NCI-H1105 (cell line): Measurements from ENCODE around the gene FCMR.
"Not testable (repeated sequence)": the region's sequence is repeated elsewhere in the genome, so short reads cannot be mapped to it uniquely, and the experiment has no call there.

Experiments
- DNase-seq: peaks from one replicate; lab custom pipeline; 2025; lab: John Stamatoyannopoulos, UW

The FCMR gene

GRCh38 chr1:206949641-206950040 lies 27.9 kb upstream of the FCMR start:
- no peak for DNase-seq

DNA sequence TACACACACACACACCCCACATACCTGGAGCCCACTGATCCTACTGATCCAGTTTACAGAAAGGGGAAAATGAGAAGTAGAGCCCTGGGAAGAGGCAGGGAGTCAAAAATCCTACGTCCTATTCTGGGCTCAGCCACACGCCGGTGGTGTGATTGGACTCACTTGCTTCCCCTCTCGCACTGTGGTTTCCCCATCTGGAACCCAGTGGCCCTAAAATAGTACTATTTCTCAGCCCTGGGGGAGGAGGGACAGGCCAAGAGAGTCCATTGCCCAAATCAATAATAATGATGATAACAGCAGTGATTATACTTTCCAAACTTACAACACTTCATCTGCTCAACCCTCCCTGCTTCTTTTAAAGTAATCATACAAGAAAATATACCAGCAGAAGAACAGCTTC lies 27.5 kb upstream of the FCMR start:
- no peak for DNase-seq

DNA sequence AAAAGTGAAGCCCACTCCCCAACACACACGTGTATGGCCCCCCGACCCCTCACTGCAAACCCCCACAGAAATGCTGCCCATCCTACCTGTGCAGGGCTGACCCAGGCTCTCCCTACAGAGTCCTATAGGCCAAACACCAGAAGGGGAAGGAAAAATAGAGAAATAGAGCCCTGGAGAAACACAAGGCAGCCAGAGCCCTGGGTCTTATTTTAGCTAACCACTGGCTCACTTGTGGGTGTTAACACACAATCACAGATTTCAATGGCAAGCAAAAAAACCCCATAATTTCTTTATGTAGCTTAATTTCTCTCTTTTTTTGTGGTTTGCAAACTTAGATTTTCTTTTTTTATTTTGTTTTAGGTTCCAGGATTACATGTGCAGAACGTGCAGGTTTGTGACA lies 25.5 kb upstream of the FCMR start:
- DNase-seq: no peak

- DNase-seq: no peak
These were observed 24.5 kb upstream of the FCMR start, which contains the start of gene PIGR for GRCh38 chr1:206946261-206946660. Gene PIGR, minus strand, starts transcription at chr1:206946466. Its CDS starts 5,935 bp downstream, at chr1:206940531.

DNA sequence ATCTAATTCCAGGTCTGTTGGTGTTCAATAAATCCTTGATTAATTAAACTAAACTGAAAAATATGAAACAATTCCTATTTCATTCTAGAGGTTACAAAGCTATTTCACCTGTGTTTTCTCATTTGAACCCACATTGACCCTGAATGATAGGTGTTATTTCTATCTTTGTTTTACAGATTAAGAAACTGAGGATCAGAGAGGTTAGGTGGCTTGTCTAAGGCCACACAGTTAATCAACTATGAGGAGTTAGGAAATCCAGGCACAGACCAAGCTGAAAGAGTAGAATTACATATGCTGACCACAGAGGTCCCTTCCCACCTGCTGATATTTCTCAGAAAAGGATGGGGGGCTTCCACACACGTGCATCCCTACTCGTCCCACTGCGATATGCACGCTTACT lies 24.0 kb upstream of the FCMR start:
- no peak for DNase-seq

DNA sequence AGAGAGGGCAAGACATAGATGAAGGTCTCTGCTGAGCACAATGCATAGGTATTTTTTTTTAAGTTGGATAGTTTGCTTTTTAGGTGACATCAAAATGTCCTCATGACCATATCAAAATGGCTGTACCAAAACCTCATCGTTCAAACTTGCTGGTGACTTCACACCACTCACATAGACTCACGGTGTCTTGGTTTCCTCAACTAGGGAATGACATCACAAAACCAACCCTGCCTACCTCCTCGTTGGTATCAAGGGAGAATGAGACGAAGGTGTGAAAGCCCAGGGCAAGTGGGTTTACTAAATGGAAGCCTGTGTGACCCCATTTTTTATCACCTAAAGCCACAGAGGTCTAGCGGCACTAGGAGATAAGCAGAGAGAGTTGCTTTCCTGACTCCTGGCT lies 23.0 kb upstream of the FCMR start:
- DNase-seq: no peak

DNA sequence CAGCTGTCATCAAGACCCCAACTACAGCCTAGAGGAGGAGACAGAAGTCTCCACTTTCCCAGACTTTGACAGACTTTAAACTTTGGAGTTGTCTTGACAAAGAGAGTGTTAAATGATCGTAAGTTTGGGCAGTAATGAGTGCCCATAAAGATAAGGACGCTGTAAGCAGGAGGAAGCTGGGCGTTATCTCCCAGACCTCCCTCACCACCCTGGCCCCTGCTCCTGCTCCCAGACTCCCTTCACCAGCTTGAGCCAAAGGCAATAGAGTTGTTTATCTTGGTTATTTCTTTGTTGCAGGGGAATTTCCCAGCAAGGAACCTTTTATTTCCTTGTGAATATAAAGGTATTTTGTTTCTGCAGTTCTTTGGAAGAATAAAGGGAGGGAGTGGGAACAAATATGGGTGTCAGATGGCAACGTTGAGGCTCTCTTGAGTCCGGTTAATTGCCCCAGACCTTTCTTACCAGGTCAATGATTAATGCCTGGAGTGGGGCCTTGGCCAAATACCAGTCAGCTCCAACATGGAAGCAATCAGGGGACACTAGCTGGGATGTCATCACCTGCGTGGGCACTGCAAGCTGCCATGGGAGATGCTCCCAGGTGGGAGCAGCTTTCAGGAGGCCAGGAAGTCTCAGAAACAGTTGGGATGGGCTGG lies 20.2 kb upstream of the FCMR start:
- no peak for DNase-seq

DNA sequence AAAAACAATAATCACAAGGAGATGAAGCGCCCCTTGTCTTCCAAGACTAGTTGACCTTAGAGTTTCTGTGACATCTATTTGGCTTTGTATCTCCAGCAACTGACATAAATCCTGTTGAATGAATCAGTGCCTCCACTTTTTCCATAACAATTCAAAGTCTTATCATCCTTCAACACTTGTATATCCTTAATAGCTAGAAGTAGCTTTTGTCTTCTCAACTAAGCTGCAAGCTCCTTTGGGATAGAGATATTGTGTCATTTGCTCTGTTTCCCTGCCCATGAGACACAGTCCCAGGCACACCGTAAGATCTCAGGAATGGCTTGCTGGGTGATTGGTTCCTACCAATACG lies 18.8 kb upstream of the FCMR start:
- DNase-seq: no peak

DNA sequence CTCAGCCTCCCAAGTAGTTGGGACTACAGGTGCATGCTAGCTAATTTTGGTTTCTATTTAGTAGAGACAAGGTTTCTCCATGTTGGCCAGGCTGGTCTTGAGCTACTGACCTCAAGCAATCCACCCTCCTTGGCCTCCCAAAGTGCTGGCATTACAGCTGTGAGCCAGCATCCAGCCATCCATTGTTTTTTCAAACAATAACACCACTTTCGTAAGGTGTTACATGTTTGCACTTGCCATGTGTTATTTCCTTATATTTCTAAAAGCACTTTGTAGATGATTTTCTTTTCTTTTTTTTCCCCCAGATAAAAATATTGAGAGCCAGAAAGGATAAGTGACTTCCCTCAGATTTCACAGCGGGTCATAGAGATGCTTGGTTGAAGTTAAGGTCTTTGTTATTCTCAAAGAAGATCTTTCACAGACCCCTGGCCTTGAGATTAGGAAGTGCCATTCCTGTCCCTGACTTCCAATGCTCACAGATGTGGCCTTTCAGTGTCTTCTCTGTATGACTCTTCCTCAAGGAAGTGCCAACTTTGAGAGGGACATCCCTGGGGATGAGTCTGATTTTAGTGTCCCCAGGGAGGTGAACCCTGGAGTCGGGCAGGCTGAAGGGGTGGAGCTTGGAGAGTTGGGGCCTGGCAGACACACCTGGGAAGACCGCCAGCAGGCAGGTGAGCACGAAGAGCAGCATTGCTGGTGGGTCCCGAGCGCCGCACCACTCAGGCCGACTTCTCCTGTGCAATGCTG lies 18.3 kb upstream of the FCMR start:
- DNase-seq: no peak

GRCh38 chr1:206939131-206939530 lies 17.4 kb upstream of the FCMR start:
- DNase-seq: no peak

DNA sequence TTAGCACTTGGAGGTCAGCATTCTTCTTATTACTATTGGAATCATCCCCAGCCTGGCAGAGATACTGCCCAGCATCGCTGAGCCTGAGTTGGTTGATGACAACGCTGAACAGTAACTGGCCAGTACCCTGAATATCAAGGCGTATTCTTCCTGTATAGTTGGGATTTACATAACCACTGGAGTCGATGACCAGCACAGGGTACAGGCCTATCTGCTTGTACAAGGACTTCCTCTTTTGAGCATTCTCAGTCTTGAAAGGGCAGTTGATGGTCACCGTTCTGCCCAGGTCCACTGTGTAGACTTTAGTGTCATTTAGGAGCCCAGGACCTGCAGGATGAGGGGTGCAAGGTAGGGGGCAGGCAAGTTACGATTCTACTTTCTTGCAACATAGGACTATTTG lies 15.7 kb upstream of the FCMR start:
- no peak for DNase-seq

DNA sequence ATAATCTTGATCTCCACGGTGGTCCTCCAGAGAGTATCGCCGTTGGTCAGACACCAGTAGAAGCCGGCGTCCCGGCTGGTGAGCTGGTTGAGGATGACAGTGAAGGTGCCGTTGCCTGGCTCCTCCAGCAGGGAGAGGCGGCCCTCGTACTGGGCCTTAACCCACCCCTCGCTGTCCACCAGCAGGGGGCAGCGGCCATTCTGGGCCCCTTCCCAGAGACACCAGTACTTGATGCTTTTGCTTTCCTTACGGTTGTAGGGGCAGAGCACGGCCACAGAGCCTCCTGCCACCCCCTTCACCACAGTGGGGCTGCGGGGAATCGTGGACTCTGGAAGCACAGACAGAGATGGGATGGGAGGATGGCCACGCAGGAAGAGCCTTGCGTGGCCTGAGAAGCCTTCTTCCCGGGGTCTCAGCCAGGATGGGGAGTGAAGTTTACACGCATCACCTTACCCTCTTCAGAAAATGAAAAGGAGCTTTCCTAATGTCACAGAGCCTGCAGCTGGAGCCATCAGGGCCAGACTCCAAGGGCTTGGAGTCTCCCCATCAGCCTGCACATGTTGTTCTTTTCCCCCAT lies 13.8 kb upstream of the FCMR start:
- no peak for DNase-seq

GRCh38 chr1:206933333-206933945 lies 11.7 kb upstream of the FCMR start:
- no peak for DNase-seq

GRCh38 chr1:206932177-206932576 lies 10.4 kb upstream of the FCMR start:
- no peak for DNase-seq

GRCh38 chr1:206931709-206932108 lies 10.0 kb upstream of the FCMR start:
- no peak for DNase-seq

- no peak for DNase-seq
These were observed 8.6 kb upstream of the FCMR start for GRCh38 chr1:206930210-206930798.

DNA sequence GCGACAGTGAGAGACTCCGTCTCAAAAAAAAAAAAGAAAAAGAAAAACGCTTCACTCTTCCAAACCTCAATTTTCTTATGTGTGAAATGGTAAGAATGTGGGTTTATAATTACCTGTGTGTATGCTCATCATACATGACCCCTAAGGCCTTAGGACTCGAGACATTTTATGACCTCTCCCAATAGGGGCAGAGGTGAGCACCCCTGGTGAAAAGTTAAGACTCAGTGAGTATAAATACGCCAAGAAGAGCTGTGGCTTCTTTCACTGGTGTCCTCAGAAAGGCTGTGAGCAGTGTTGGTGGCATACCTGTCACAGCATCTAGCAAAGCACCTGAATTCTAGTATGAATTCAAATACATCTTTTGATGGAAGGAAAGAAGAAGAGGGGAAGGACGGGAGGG lies 7.8 kb upstream of the FCMR start:
- DNase-seq: no peak

GRCh38 chr1:206926286-206926685 lies 4.5 kb upstream of the FCMR start:
- no peak for DNase-seq

DNA sequence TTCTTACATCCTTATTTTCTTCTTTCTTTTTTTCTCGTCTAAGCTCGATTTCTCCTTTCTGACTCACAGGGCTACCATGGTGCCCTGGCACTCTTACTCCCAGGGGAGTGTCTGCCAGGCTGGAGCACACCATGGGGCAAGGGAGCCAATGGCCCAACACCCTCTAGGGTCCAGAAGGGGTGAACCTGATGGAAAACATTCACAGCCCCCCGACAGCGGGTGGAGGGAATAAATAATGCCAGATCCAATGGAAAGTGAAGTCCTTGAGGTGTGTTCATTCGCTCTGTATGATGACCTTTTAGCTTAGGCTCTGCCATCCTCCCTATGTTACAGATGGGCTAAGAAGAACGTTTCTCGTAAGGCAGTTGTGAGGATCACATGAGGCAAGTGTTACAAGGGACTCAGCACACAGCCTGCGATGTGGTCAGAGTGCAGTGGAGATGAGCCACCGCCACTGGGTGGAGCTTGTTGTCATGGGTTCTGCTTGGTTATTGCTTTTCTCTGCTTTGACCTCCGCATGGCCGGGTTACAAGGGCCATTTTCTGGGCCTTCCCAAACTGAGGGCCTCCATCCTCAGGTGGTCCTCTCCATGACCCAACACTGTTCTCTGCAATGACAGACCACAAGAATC lies 3.5 kb upstream of the FCMR start:
- DNase-seq: no peak

DNA sequence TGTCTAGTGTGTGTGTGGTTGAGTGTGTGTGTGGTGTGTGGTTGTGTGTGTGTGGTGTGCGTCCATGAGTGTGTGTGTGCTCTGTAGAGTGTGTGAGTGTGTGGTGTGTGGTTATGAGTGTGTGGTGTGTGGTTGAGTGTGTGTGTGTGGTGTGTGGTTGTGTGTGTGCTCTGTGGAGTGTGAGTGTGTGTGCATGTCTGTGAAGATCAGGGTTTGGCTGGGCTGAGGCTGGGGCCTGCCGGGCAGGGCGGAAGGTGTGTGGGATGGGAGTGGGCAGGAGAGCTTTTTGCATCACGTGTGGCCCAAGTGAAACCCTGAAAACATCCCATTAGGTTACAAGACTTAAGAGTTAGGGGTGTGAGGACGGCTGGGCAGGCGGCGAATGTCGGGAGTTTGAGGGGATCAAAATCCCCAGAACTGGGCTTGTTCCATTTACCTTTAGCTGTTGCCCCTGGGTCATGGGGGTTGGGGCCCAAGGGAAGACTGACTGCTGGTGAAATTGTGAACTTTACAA lies 2.9 kb upstream of the FCMR start:
- DNase-seq: no peak

GRCh38 chr1:206923961-206924557 lies 2.3 kb upstream of the FCMR start:
- not testable (repeated sequence) for DNase-seq
